Psoas muscle (tissue), 8 donors: Measurements from ENCODE around the gene PKD1L1. TPM values are rescaled to one million over a fixed set of nuclear protein-coding genes. Genes with fewer than 3 reads are reported as not detected.

Experiments used
- ATAC-seq, 4 donors: fragments of 200-7000 bp; cut with Tn5 transposase; one replicate each; pipeline ENCODE4 v1.9.1; 2020; ENCODE audit warnings: moderate library complexity in 3 of 4, mild to moderate bottlenecking in 2 of 4
- DNase-seq, 2 donors: peaks; one replicate each; pipeline ENCODE4 v3.0.0-alpha.2; 2020
- H3K27ac ChIP-seq: fragments of 200-600 bp; one replicate; pipeline ENCODE4 v1.8.0; 2022
- H3K27me3 ChIP-seq, 3 donors: fragments of 200-600 bp in 1 of 3; one replicate each; pipeline versions ENCODE4 v1.6.1 to v1.8.0; 2013 to 2022; ENCODE audit warnings: low read length in 2 of 3, mild to moderate bottlenecking in 2 of 3, moderate library complexity in 1 of 3; ENCODE audit not compliant: insufficient read depth in 3 of 3
- H3K36me3 ChIP-seq, 2 donors: fragments of 200-600 bp in 1 of 2; one replicate each; pipeline versions ENCODE4 v1.6.1 to v1.8.0; 2013 to 2022; ENCODE audit warnings: low read depth in 1 of 2, mild to moderate bottlenecking in 1 of 2, moderate library complexity in 1 of 2; ENCODE audit not compliant: insufficient read depth in 1 of 2
- H3K4me1 ChIP-seq: fragments of 200-600 bp; one replicate; pipeline ENCODE4 v1.8.0; 2022
- H3K4me3 ChIP-seq: fragments of 200-600 bp; one replicate; pipeline ENCODE4 v1.8.0; 2022; ENCODE audit warnings: mild to moderate bottlenecking
- H3K9me3 ChIP-seq: fragments of 200-600 bp; one replicate; pipeline ENCODE4 v1.8.0; 2022
- WGBS, 3 donors: extraction: QIAGEN DNeasy Blood & Tissue Kit; methylation state at CpG; one replicate each; pipeline versions ENCODE4 v1.1.6 to v1.1.7; 2013; 5-methylcytosine and 5-hydroxymethylcytosine counted together
- intact Hi-C, 2 donors: fragments of 100-400 bp; cut with DNase I; formaldehyde crosslinking; loops; one replicate each; pipeline versions ENCODE4 v1.11.0 to v1.14.2; 2022
- polyA plus RNA-seq, 3 donors: library from polyadenylated mRNA; stranded (reverse); fragments of 200-250 nt; gene quantifications; one replicate each; pipeline ENCODE4 v1.2.3, GENCODE V29; 2013
- total RNA-seq, 4 donors: library from RNA; stranded (reverse); fragmentation: NEBNext Ultra II Directional in 2 of 4; extraction: Animal tissue kit (Norgen Biotek cat#: 25700) in 2 of 4; gene quantifications; one replicate each; pipeline versions ENCODE4 v1.2.1 to v1.2.4, GENCODE V29; 2021 to 2023
- TF ChIP-seq, protein P1 (sequence below): fragments of 200-600 bp; IDR thresholded peaks from one replicate; pipeline ENCODE4 v1.8.0; 2022; ENCODE audit warnings: antibody characterized with exemption
- donor health status: healthy with polysubstance abuse.
- donor health status: DM: no; HTN: no; CAD: no; lungs with moderate emphysema.
- donor health status: Bipolar disorder and iron deficiency.
- donor health status: healthy.
- donor health status: DM: yes; HTN: yes; CAD: no.
- donor health status: DM: no; HTN: no; CAD: no.
- donor health status: DM: no; HTN: no; CAD: no.
- donor health status: DM: yes; HTN: yes; CAD: no.

The PKD1L1 gene
- total and polyA plus RNA-seq, 7 donors = 0.56 to 1.4 (median 0.79) TPM

DNA sequence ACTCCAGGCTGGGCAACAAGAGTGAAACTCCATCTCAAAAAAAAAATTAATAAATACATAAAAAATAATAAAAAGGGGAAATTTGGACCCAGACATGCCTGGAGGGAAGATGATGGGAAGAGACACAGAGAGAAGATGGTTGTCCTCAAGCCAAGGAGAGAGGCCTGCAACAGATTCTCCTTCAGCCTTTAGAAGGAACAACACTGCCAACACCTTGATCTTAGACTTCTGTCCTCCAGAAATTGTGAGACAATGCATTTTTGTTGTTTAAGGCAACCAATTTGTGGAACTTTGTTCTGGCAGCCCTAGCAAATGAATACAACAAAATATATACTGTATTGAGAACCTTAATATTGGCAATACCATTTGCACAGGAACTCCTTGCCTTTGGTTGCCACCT lies 186.1 kb downstream of the PKD1L1 start:
- TF ChIP-seq, protein P1, sequence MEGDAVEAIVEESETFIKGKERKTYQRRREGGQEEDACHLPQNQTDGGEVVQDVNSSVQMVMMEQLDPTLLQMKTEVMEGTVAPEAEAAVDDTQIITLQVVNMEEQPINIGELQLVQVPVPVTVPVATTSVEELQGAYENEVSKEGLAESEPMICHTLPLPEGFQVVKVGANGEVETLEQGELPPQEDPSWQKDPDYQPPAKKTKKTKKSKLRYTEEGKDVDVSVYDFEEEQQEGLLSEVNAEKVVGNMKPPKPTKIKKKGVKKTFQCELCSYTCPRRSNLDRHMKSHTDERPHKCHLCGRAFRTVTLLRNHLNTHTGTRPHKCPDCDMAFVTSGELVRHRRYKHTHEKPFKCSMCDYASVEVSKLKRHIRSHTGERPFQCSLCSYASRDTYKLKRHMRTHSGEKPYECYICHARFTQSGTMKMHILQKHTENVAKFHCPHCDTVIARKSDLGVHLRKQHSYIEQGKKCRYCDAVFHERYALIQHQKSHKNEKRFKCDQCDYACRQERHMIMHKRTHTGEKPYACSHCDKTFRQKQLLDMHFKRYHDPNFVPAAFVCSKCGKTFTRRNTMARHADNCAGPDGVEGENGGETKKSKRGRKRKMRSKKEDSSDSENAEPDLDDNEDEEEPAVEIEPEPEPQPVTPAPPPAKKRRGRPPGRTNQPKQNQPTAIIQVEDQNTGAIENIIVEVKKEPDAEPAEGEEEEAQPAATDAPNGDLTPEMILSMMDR = no peak
- Histone ChIP-seq H3K4me3 (no peak overlapping the region), H3K36me3 (no peaks in the 10 kb centered on the region), H3K27ac (no peak overlapping the region), H3K9me3 (no peaks in the 10 kb centered on the region), H3K4me1 (peaks cover 7% of the 10 kb centered on the region), H3K27me3 (no peaks in the 10 kb centered on the region)
- intact Hi-C loops = no loop called here
- ATAC-seq (no peak), DNase-seq (no peak)

DNA sequence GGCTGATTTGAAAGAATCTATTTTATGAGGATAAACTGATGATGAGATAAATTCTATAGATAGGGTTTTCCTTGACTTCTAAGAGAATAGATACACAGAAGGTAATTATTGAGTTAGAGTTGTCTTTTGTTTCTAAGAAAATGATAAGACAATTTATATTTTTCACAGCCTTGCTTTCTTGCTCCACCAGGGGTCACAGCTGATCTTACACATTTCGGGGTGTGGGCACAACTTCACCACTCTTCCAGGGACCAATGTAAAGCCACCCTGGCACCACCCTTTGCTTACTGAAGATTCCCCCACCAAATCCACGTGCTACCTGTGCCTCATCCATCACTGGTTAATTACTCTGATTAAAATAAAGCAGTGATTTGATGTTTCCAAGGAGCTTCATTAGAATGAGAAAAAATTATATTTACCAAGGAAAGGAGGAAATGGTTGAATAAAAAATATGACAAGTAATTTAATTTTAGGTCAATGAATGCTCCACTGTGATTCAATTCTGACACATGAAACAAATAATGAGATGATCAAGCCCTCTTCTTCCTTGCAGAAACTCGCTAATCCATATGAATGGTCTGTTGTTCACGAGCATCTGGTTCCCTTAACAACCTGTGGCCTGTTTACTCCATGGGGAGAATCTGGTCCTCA lies 189.1 kb downstream of the PKD1L1 start:
- ATAC-seq (no peak), DNase-seq (no peak)
- H3K4me1 ChIP-seq = peaks cover 7% of the 10 kb centered on the region
- 92 to 97% (median 96%) methylated on average over 4 of the region's 4 CpGs for WGBS, 3 donors
- no peak overlapping the region for H3K4me3 ChIP-seq
- H3K36me3 ChIP-seq = no peaks in the 10 kb centered on the region
- H3K9me3 ChIP-seq = no peaks in the 10 kb centered on the region
- H3K27me3 ChIP-seq = no peaks in the 10 kb centered on the region
- intact Hi-C loops = no loop called here
- TF ChIP-seq, protein P1 = no peak
- H3K27ac ChIP-seq = peak overlapping the region; percentile 43

DNA sequence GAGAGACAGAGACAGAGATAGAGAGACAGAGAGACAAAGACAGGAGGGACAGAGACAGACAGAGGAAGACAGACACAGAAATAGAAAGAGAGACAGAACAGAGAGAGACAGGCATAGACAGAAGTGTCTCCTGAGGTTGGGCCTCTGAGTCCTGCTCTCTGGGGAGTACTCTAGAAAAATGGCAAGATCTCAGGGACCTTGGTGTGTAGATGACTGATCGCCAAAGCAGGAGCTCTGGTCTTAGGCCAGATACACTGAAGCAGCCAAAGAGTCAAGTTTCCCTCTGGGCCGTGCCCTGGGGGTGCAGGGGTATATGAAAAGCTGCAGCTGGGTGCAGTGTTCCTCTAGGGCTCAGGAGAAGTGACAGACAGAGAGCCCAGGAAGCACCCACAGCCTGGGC lies 189.7 kb downstream of the PKD1L1 start:
- WGBS, 3 donors = 22 to 37% (median 28%) methylated on average over 2 of the region's 2 CpGs
- H3K27ac ChIP-seq = peak overlapping the region; percentile 43
- intact Hi-C loops = no loop called here

DNA sequence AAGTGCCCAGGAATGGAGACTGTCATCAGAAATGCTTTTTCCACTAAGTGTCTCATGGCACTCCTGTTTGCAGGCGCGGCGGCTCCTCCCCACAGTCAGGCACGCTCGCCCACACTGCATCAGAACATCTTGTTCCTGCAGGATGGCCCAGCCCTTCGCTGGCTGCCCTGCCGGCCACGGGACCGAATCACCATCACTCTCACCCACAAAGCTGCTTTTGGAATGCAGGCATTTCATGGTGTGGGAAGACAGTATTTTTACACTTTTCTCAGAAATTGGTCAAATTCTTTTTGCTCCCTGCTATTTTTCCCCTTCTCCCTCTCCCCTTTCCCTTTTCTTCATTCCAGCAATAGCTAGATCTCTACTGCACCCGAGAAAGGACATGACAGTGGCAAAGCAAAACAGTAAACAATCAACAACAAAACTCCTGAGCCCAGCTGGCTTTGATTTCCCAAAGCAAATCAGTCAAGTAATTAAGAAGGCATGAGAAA lies 190.3 kb downstream of the PKD1L1 start:
- ATAC-seq (peak; percentile 57 to 97 (median 92)), DNase-seq (peak; percentile 72 to 81)
- peaks cover 7% of the 10 kb centered on the region for H3K4me1 ChIP-seq
- intact Hi-C loops = no loop called here
- H3K4me3 ChIP-seq = no peak overlapping the region
- H3K36me3 ChIP-seq = no peaks in the 10 kb centered on the region
- WGBS, 3 donors = 23 to 51% (median 29%) methylated on average over 10 of the region's 10 CpGs
- H3K27me3 ChIP-seq = no peaks in the 10 kb centered on the region
- H3K9me3 ChIP-seq = no peaks in the 10 kb centered on the region
- TF ChIP-seq, protein P1 = no peak
- peak overlapping the region; percentile 43 for H3K27ac ChIP-seq

More for the DNA sequence above, 189.7 kb downstream of the PKD1L1 start:
- DNase-seq (no peak), ATAC-seq (peak; percentile 62 to 81 (median 72))
- H3K4me3 ChIP-seq = no peak overlapping the region
- no peaks in the 10 kb centered on the region for H3K27me3 ChIP-seq
- no peaks in the 10 kb centered on the region for H3K36me3 ChIP-seq
- TF ChIP-seq, protein P1 = no peak
- peaks cover 7% of the 10 kb centered on the region for H3K4me1 ChIP-seq
- no peaks in the 10 kb centered on the region for H3K9me3 ChIP-seq

DNA sequence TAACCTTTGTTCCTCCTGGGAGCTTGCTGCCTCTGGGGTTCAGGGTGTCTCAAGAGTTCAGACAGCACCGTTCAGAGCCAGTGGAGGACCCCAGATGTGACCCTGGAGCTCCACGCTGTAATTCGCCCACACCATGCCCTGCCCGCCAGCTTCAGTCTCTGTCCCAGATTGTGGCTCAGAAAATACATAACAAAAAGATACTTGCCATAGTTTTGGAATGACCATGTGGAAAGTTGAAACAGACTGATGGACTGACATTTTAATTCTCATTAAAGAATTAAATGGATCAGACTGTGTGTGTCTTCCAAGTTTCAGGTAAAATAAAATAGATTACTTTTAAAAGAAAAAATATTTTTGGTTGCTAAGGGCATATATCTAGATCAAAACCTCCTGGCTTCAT lies 191.6 kb downstream of the PKD1L1 start:
- H3K27me3 ChIP-seq = no peaks in the 10 kb centered on the region
- TF ChIP-seq, protein P1 = no peak
- WGBS, 3 donors = 85 to 93% (median 92%) methylated on average over 4 of the region's 4 CpGs
- intact Hi-C loops = no loop called here
- ATAC-seq = no peak
- no peaks in the 10 kb centered on the region for H3K9me3 ChIP-seq
- no peaks in the 10 kb centered on the region for H3K36me3 ChIP-seq
- H3K4me1 ChIP-seq = peaks cover 7% of the 10 kb centered on the region
- H3K4me3 ChIP-seq = no peak overlapping the region
- H3K27ac ChIP-seq = no peak overlapping the region
- DNase-seq = no peak
